SK-N-SH treated with all-trans-retinoic acid at 6 μM for 48 hours (cell line): ENCODE results near the gene ZNF292.

Experiments used
- CSDC2 ChIP-seq: fragments of 250-450 bp; sonication (Bioruptor Pico); IDR thresholded peaks from 2 replicates; pipeline ENCODE4 v1.5.0; 2020; ENCODE audit warnings: mild to moderate bottlenecking, moderate library complexity
- ISL1 ChIP-seq: fragments of 250-450 bp; sonication (Bioruptor Pico); IDR thresholded peaks from 2 replicates; pipeline ENCODE4 v2.1.2; 2022; ENCODE audit warnings: mild to moderate bottlenecking, moderate library complexity
- PPARA ChIP-seq: fragments of 250-450 bp; sonication (Bioruptor Pico); IDR thresholded peaks from 2 replicates; pipeline ENCODE4 v1.5.0; 2020; ENCODE audit warnings: mild to moderate bottlenecking, borderline replicate concordance
- ZNF8 ChIP-seq: fragments of 450-650 bp; formaldehyde crosslinking; IDR thresholded peaks from 2 replicates; pipeline ENCODE4 v1.5.0; 2020; ENCODE audit warnings: mild to moderate bottlenecking, moderate library complexity
- TF ChIP-seq, protein P1 (sequence below): fragments of 250-450 bp; sonication (Bioruptor Pico); IDR thresholded peaks from 2 replicates; pipeline ENCODE4 v1.5.1; 2020; ENCODE audit warnings: low read depth, mild to moderate bottlenecking, moderate library complexity

DNA sequence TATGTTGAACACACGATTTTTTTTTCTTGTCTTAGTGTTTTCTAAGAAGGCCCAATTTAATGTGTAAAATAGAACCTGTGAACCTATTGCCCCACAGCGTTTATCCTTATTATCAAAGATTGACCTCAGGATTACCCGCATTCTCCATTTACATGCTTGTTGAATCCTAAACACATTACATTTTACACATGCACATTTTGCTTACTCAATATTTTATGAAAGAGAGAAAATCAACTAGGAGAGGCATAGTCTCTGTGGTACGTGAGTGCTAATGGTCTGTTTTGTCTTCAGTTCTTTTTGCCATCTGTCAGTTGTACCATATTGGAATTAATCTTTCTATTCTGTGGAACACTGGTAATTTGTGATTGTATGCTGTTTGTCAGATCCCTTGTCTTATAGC is 86.9 kb downstream of the ZNF292 start:
- TF ChIP-seq, protein P1, sequence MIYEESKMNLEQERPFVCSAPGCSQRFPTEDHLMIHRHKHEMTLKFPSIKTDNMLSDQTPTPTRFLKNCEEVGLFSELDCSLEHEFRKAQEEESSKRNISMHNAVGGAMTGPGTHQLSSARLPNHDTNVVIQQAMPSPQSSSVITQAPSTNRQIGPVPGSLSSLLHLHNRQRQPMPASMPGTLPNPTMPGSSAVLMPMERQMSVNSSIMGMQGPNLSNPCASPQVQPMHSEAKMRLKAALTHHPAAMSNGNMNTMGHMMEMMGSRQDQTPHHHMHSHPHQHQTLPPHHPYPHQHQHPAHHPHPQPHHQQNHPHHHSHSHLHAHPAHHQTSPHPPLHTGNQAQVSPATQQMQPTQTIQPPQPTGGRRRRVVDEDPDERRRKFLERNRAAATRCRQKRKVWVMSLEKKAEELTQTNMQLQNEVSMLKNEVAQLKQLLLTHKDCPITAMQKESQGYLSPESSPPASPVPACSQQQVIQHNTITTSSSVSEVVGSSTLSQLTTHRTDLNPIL (CRISPR knock-in tag): no peak
- TF ChIP-seq ISL1 (CRISPR knock-in tag) (no peak), PPARA (CRISPR knock-in tag) (no peak), ZNF8 (CRISPR knock-in tag) (no peak), CSDC2 (CRISPR knock-in tag) (no peak)
